Kidney (tissue), 14 donors: ENCODE data around the gene PLTP. TPM values are rescaled to one million over a fixed set of nuclear protein-coding genes. Genes with fewer than 3 reads are reported as not detected.
A peak's percentile ranks its signal among the peaks of the same experiment; 100 is the strongest.

Source experiments
- DNase-seq, 5 donors: peaks; one replicate each; pipeline ENCODE4 v3.0.0-alpha.2; 2013 to 2020
- FAIRE-seq: peaks from 2 replicates; lab custom pipeline; 2012; peaks lifted over from hg19 to GRCh38; lab: Jason Lieb, UNC
- H3K27ac ChIP-seq, 2 donors: one replicate each; pipeline ENCODE4 v1.7.0; 2013; ENCODE audit warnings: low read depth in 2 of 2, low read length in 2 of 2, inconsistent platforms in 1 of 2
- H3K27me3 ChIP-seq: one replicate; pipeline ENCODE4 v1.7.1; 2013; ENCODE audit warnings: low read length, inconsistent platforms; ENCODE audit not compliant: control insufficient read depth, insufficient read depth
- H3K36me3 ChIP-seq, 3 donors: one replicate each; pipeline versions ENCODE4 v1.7.0 to v1.7.1; 2013; ENCODE audit warnings: low read length in 3 of 3, control low read depth in 1 of 3, inconsistent platforms in 1 of 3; ENCODE audit not compliant: insufficient read depth in 3 of 3, control insufficient read depth in 2 of 3
- H3K4me1 ChIP-seq, 3 donors: one replicate each; pipeline versions ENCODE4 v1.7.0 to v1.7.1; 2013; ENCODE audit warnings: low read length in 3 of 3, inconsistent platforms in 1 of 3, low read depth in 1 of 3; ENCODE audit not compliant: control insufficient read depth in 2 of 3, insufficient read depth in 2 of 3
- H3K4me3 ChIP-seq, 3 donors: one replicate each; pipeline versions ENCODE4 v1.7.0 to v1.8.1; 2013; ENCODE audit warnings: low read length in 3 of 3, control low read depth in 1 of 3, inconsistent platforms in 1 of 3
- H3K9ac ChIP-seq, 3 donors: one replicate each; pipeline versions ENCODE4 v1.7.0 to v1.7.1; 2013; ENCODE audit warnings: low read length in 3 of 3, control low read depth in 1 of 3, inconsistent platforms in 1 of 3
- H3K9me3 ChIP-seq, 3 donors: one replicate each; pipeline versions ENCODE4 v1.7.0 to v1.7.1; 2013; ENCODE audit warnings: low read length in 3 of 3, control low read depth in 1 of 3, inconsistent platforms in 1 of 3; ENCODE audit not compliant: control insufficient read depth in 2 of 3, insufficient read depth in 1 of 3
- intact Hi-C: fragments of 100-400 bp; cut with DNase I; formaldehyde crosslinking; loops from one replicate; pipeline ENCODE4 v1.11.1; 2022
- polyA plus RNA-seq: library from polyadenylated mRNA; stranded (reverse); fragments of 350-450 nt; fragmentation: Illumina TruSeq; extraction: RNeasy Lipid Tissue Mini Kit (QIAGEN cat#74804); gene quantifications from one replicate; pipeline ENCODE4 v1.2.3, GENCODE V29; 2014; ENCODE audit warnings: low read depth, low replicate concordance; ENCODE audit not compliant: insufficient read depth
- total RNA-seq: library from RNA; stranded (reverse); fragmentation: NEBNext Ultra II Directional; extraction: Animal tissue kit (Norgen Biotek cat#: 25700); gene quantifications from one replicate; pipeline ENCODE4 v1.2.1, GENCODE V29; 2021
- TF ChIP-seq, protein P1 (sequence below): IDR thresholded peaks from 3 replicates; pipeline ENCODE4 v1.5.1; 2012; ENCODE audit warnings: mild to moderate bottlenecking, moderate library complexity, borderline replicate concordance; ENCODE audit not compliant: insufficient read depth; ENCODE audit errors: extremely low read depth
- donor health status: control.
- donor health status: control.
- donor health status: control.
- donor health status: control.
- donor health status: control.
- donor health status: DM: yes; HTN: yes; CAD: no.
- donor health status: Normal renal cell carcinoma (clear cell type).

Gene PLTP
- total and polyA plus RNA-seq, 2 donors from 2014 or later: 345 to 790 TPM

GRCh38 chr20:45927071-45927878, 15.3 kb upstream of the PLTP start:
- intact Hi-C loops: no loop called here

DNA sequence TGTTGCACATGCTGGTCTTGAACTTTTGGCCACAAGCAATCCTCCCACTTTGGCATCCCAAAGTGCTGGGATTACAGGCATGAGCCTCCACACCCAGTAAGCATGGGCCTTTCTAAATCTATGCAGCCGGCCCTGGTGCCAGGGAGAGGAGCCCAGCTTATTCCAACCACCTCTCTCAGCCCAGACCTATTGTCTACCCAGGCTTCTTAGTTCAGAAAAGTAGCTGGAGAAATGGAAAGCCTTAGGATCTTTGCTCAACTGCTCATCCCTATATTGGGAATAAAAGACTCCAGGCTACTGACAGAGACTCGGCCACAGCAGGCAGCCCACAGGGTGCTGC, 14.7 kb upstream of the PLTP start:
- intact Hi-C loops: no loop called here
- Histone ChIP-seq H3K9me3 (no peaks in the 10 kb centered on the region), H3K4me3 (no peak overlapping the region), H3K36me3 (no peaks in the 10 kb centered on the region), H3K9ac (no peak overlapping the region), H3K27me3 (no peaks in the 10 kb centered on the region), H3K27ac (no peak overlapping the region), H3K4me1 (peaks cover 0 to 6% (median 5%) of the 10 kb centered on the region in 3 donors)
- DNase-seq (no peak), FAIRE-seq (no peak)
- TF ChIP-seq, protein P1, sequence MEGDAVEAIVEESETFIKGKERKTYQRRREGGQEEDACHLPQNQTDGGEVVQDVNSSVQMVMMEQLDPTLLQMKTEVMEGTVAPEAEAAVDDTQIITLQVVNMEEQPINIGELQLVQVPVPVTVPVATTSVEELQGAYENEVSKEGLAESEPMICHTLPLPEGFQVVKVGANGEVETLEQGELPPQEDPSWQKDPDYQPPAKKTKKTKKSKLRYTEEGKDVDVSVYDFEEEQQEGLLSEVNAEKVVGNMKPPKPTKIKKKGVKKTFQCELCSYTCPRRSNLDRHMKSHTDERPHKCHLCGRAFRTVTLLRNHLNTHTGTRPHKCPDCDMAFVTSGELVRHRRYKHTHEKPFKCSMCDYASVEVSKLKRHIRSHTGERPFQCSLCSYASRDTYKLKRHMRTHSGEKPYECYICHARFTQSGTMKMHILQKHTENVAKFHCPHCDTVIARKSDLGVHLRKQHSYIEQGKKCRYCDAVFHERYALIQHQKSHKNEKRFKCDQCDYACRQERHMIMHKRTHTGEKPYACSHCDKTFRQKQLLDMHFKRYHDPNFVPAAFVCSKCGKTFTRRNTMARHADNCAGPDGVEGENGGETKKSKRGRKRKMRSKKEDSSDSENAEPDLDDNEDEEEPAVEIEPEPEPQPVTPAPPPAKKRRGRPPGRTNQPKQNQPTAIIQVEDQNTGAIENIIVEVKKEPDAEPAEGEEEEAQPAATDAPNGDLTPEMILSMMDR: no peak

More at GRCh38 chr20:45927071-45927878, 15.3 kb upstream of the PLTP start:
- no peak overlapping the region for H3K9ac ChIP-seq
- no peaks in the 10 kb centered on the region for H3K36me3 ChIP-seq
- H3K27ac ChIP-seq: no peak overlapping the region
- H3K4me1 ChIP-seq: peaks cover 0 to 6% (median 5%) of the 10 kb centered on the region in 3 donors
- TF ChIP-seq, protein P1: no peak
- DNase-seq (no peak), FAIRE-seq (no peak)
- no peaks in the 10 kb centered on the region for H3K27me3 ChIP-seq
- no peaks in the 10 kb centered on the region for H3K9me3 ChIP-seq
- H3K4me3 ChIP-seq: no peak overlapping the region

GRCh38 chr20:45925821-45926506, 14.0 kb upstream of the PLTP start:
- Histone ChIP-seq H3K9me3 (no peaks in the 10 kb centered on the region), H3K4me1 (peaks cover 0 to 6% (median 5%) of the 10 kb centered on the region in 3 donors), H3K9ac (no peak overlapping the region), H3K4me3 (no peak overlapping the region), H3K27ac (peak overlapping the region in 1 of 2 donors; percentile 90), H3K36me3 (no peaks in the 10 kb centered on the region), H3K27me3 (no peaks in the 10 kb centered on the region)
- intact Hi-C loops: no loop called here
- TF ChIP-seq, protein P1: no peak
- peak in 3 of 5 donors; percentile 49 to 59 (median 54) for DNase-seq
- FAIRE-seq: no peak
